ENCODE results near the gene XPNPEP1. TPM values are rescaled to one million over a fixed set of nuclear protein-coding genes. Genes with fewer than 3 reads are reported as not detected.

Gene XPNPEP1
- total and polyA plus RNA-seq, 8 donors = 49.0 to 93.6 (median 80.5) TPM

DNA sequence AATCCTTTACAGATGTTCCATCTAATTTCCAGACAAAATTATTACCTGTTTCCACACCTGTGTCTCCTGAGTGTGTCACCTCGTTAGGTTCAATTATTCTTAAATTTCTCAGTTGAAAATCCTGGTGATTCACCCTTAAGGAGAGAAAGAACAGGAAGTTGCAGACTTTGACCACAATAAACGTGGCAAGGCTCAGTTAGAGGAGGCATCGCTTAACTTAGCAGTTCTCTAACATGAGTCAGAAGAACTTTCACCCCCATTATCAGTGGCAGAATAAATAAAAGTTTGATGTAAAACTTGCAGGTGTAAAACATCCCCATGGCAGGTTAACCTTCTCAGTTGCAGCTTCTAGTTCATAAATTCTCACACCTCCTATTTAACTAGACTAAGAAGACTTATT, 8.3 kb downstream of the XPNPEP1 start:
- TF ChIP-seq, protein P1, sequence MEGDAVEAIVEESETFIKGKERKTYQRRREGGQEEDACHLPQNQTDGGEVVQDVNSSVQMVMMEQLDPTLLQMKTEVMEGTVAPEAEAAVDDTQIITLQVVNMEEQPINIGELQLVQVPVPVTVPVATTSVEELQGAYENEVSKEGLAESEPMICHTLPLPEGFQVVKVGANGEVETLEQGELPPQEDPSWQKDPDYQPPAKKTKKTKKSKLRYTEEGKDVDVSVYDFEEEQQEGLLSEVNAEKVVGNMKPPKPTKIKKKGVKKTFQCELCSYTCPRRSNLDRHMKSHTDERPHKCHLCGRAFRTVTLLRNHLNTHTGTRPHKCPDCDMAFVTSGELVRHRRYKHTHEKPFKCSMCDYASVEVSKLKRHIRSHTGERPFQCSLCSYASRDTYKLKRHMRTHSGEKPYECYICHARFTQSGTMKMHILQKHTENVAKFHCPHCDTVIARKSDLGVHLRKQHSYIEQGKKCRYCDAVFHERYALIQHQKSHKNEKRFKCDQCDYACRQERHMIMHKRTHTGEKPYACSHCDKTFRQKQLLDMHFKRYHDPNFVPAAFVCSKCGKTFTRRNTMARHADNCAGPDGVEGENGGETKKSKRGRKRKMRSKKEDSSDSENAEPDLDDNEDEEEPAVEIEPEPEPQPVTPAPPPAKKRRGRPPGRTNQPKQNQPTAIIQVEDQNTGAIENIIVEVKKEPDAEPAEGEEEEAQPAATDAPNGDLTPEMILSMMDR (IDR thresholded peaks at IDR 0.05) = no peak
- Histone ChIP-seq H3K27me3 (no peaks in the 10 kb centered on the region), H3K9me3 (no peaks in the 10 kb centered on the region), H3K27ac (peak overlapping the region in 1 of 2 donors; percentile 41), H3K36me3 (peaks cover 0 to 13% of the 10 kb centered on the region in 2 donors), H3K4me1 (peaks cover 0 to 35% of the 10 kb centered on the region in 2 donors), H3K4me3 (no peak overlapping the region)
- ATAC-seq = peak; percentile 70
- intact Hi-C loops (cut with DNase I) = no loop called here
- DNase-seq = no peak

DNA sequence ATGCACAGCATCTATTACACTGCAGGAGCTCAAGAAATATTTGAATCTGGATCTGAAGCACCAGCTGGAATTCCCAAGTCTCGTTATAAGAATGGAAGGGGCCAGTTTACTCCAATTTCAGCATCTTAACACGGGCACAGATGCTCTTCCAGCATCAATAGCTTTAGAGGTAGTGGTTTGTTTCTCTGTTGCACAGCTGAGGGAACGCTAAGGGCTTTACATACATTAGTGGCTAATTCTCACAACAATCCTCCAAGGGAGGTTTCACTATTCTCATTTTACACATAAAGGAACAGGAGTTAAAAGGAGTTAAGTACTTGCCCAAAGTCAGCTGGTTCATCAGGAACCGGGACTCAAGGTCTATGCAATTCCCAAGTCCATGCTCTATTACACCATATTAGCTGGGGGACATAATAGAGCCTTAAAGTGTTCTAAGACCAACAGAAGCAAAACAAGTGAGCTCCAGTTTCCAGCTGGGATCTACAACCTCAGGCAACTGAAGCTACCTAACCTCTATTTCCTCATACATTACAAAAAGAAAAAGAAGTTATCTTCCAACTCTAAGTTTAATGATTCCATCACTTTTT, 9.9 kb downstream of the XPNPEP1 start:
- Histone ChIP-seq H3K4me3 (no peak overlapping the region), H3K36me3 (peaks cover 0 to 19% of the 10 kb centered on the region in 2 donors), H3K27me3 (no peaks in the 10 kb centered on the region), H3K4me1 (peaks cover 0 to 28% of the 10 kb centered on the region in 2 donors), H3K27ac (no peak overlapping the region), H3K9me3 (no peaks in the 10 kb centered on the region)
- TF ChIP-seq, protein P1 (IDR thresholded peaks at IDR 0.05) = no peak
- no peak for DNase-seq
- intact Hi-C loops (cut with DNase I) = no loop called here
- no peak for ATAC-seq

DNA sequence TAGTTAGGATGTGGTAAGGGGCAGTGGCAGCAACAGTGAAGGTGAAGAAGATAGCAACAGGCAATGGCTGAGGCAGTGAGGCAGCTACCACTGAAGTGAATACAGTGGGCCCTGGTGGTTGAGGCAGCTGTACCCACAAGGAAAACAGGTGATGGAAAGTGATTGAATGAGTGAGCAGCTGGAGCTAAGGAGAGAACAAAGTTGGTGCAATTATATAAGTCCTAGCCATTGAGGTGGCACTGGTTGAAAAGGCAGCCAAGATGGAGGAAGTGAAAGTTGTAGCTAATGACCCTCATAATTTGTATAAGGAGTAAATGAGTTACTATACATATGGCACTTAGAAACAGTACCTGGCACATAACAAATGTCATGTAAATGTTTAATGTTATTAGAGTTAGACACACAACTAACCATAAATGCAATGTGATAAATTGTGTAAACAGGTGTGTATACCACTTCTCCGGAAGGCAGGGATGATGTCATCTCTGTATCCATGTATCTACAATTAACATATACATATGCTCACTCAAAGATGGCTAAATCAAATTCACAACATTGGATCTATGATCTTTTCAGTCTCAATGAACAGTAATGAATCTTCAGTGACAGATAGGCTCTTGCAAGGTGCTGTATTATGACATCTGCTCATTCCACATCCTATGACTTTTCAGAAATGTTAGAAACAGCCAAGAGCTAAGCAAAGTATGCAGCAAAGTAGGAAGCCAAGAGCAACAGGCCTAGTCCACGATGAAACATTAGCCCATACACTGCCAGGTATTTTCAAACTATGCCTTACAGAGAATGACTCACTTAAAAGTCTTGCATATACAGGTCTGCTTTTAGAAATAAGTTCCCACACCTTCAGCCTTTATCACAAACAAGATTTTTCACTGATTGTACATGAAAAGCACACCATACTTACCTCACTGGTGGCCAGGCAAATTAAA, 10.7 kb downstream of the XPNPEP1 start:
- TF ChIP-seq, protein P1 (IDR thresholded peaks at IDR 0.05) = no peak
- DNase-seq (no peak), ATAC-seq (no peak)
- Histone ChIP-seq H3K27me3 (no peaks in the 10 kb centered on the region), H3K36me3 (peaks cover 0 to 27% of the 10 kb centered on the region in 2 donors), H3K27ac (no peak overlapping the region), H3K4me3 (no peak overlapping the region), H3K4me1 (peaks cover 0 to 28% of the 10 kb centered on the region in 2 donors), H3K9me3 (no peaks in the 10 kb centered on the region)
- intact Hi-C loops (cut with DNase I) = no loop called here

DNA sequence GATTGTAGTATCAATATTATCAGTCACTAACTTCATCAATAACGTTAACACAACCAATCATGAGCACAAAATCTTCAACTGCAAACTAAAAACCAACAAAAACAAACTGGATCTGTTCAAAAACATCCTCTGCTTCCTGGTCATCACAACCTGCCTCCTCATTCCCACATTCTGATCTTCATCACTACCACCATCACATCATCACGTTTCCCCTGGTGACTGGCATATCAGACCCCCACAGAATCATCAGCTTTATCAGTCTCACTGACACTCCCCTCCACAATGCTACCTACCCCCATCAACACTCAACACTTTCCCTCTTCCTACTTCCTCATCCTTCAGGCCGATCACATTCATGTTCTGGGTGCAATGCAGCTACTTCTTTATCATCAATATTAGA, 11.4 kb downstream of the XPNPEP1 start:
- Histone ChIP-seq H3K4me1 (peaks cover 0 to 26% of the 10 kb centered on the region in 2 donors), H3K9me3 (no peaks in the 10 kb centered on the region), H3K27ac (no peak overlapping the region), H3K27me3 (no peaks in the 10 kb centered on the region), H3K36me3 (peaks cover 0 to 34% of the 10 kb centered on the region in 2 donors), H3K4me3 (no peak overlapping the region)
- DNase-seq (no peak), ATAC-seq (no peak)
- TF ChIP-seq, protein P1 (IDR thresholded peaks at IDR 0.05) = no peak
- intact Hi-C loops (cut with DNase I) = no loop called here

DNA sequence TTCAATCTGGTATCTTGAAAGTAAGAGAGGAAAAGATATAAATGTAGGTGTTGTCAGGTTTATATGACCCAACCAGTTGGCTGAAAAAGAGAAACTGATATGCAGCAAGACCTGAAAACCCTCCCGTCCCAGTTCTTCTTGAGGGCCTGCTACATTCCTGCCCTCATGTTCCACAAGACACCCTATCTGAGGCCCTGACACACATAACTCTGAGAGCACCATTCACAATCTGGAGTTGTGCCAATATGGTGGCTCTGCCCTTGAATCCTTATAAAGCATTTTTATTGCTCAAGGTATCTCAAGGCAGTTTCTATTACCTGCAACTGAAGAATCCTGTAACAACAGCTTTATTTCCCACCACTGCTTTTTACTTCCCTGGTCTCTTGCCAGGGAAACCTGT, 17.0 kb downstream of the XPNPEP1 start:
- Histone ChIP-seq H3K36me3 (peaks cover 0 to 43% of the 10 kb centered on the region in 2 donors), H3K9me3 (no peaks in the 10 kb centered on the region), H3K4me1 (peaks cover 5 to 21% of the 10 kb centered on the region in 2 donors), H3K4me3 (no peak overlapping the region), H3K27me3 (no peaks in the 10 kb centered on the region), H3K27ac (no peak overlapping the region)
- ATAC-seq (no peak), DNase-seq (no peak)
- intact Hi-C loops (cut with DNase I) = no loop called here
- TF ChIP-seq, protein P1 (IDR thresholded peaks at IDR 0.05) = no peak
